HL-60 (cell line): ENCODE results near the gene PTPRB.

Experiments used
- CTCF ChIP-seq: IDR thresholded peaks from one replicate; pipeline ENCODE4 v1.5.1; 2011; ENCODE audit warnings: low read length, control low read depth, inconsistent platforms; ENCODE audit not compliant: insufficient read depth
- POLR2AphosphoS5 ChIP-seq: IDR thresholded peaks from 2 replicates; pipeline ENCODE4 v1.6.1; 2012; ENCODE audit warnings: low read depth

GRCh38 chr12:70644861-70645260 is 7.6 kb upstream of the PTPRB start:
- TF ChIP-seq CTCF: no peak
- no peak for TF ChIP-seq POLR2AphosphoS5
